ENCODE measurements around the gene NUP93.
"Not testable (repeated sequence)": the region's sequence is repeated elsewhere in the genome, so short reads cannot be mapped to it uniquely, and the experiment has no call there.

NUP93 gene

DNA sequence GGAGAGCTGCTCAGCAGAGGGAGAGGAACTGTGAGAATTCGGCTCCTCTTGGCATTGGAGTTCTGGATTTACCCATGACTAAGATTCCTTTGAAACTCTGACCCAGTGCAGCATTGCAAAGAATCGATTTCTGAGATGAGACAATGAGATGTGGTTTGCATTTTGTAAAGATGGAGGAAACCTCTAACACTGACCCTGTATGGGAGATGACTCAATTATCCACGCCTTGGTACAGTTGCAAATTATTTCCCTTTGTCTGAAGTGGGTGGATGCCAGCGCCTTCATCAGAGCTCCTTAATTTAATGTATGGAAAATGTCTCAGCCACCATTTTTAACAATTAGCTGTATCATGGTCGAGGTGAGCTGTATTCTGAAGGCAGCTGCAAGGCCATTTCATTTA, 53.4 kb downstream of the NUP93 start:
- DNase-seq, result no peak

DNA sequence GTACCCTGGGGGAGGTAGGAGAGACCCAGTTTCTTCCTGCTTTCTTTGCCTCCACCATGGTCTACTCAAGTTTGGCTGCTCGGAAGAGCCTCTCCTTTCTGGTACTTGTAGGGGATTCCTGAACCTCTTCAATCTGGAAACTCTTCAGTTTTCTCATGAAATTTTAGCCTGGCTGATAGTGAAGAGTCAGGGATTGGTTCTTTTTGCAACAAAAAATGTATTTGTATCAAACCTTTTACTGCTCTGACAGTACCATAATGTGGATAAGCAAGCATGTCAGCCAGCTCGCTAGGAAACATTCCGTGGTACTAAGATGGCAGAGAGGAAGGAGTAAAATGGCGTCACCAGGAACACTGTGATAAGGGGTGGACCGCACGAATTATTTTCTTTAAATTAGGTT, 55.4 kb downstream of the NUP93 start:
- DNase-seq, result no peak

DNA sequence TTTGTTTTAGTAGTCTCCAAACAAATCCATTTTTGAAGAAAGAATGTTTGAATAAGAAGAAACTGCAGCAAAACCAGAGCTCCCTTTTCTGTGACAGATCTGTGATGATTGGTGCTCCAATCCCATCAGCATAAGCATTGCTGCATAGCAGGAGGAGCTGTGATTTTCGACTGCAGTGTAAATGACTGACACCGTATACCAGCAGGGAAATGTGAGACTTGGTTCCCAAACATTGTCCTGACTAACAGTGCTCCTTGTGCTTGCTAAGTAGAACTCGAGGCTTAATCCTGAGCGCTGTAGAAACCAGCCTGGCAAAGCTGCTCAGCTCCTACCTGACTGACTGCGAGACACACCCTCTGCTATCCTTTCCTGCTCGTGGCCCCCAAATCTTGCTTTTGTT, 57.2 kb downstream of the NUP93 start:
- DNase-seq, result no peak

DNA sequence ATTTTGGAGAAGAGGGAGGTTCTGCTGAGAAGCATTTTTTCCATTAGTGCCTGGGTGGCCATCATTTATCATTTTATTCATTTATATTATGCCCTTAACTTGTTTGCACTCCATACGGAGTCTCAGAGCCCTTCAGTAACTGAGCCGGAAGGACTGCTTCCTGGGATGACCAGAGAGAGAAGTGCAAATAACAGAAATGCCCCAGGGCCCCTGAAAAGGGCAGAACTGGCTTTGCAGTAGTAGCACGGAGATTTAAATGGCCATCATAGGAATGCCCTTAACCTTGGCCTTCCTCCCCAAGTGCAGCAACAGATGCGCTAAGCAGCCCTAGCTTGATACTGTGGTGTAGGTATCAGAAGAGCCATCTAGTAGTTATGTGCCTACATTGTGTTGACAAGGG, 58.5 kb downstream of the NUP93 start:
- DNase-seq, result no peak

DNA sequence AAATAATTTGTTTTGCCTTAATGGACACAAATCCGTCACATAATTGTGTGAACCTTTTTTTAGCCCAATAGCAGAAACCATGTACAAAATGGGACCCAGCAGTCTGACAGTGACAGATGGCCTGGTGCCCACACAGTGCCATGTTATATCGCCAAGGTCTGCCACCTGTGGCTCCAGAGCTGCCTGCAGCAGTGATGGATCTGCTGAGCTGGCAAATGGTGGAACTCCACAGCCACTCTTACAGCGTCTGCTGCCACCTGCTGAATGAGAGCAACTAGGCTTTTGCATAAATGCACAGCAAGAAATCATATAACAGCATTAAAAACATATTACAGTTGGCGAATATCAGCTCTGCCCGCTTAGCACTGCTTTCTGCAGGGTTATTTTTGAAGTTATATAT, 59.4 kb downstream of the NUP93 start:
- DNase-seq, result no peak

DNA sequence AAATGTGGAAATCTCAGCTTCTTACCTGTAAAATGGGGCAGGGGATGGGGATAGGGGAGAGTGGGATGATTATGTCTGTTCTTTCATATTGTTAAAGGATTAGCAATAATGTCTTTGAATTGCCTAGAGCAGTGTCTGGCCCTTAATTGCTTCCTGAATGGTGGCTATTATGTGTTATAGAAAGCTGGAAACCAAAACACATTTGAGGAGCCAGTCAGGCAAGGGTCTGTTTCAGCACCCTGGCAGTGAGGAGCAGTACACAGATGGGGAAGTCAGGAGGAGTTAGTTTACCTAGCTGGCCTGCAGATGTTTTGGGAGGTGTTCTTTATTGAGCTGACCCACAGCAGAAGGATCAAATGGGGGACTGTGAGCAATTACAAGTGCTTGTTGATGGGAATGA, 63.0 kb downstream of the NUP93 start:
- peak; percentile 46 for DNase-seq

DNA sequence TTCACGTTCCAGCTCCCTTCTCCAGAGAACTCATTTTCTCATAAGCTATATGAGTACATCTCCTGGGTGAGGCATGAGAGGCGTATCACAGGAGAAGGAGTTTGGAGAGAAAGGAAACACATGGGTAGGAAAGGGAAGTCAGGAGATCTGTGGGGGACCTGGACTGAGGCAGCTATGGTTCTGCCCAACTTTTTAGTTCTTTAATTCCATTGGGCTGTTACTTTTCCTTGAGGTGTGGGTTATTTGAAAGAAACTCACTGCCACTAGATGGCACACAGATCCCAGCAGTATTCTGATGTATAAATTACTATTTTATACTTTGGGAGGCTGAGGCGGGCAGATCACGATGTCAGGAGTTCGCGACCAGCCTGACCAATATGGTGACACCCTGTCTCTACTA, 63.6 kb downstream of the NUP93 start:
- no peak for DNase-seq

DNA sequence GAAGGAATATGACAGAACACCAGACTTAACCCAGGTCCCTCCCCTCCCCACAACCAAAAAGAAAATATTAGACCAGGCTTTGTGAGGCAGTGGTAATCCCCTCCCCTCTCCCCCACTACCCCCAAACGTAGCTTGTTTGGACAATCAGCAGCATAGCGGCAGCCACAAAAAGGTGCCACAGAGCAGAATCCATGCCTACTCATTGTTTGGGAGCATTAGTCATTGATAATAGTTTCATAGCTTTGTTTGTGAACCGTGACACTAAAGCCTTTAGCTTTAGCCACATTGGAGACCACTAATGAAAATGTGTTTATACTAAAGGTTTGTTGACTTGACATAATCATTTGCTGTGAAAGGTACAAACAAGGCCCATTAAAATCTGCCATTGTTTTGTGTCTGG, 65.1 kb downstream of the NUP93 start:
- DNase-seq, result no peak

DNA sequence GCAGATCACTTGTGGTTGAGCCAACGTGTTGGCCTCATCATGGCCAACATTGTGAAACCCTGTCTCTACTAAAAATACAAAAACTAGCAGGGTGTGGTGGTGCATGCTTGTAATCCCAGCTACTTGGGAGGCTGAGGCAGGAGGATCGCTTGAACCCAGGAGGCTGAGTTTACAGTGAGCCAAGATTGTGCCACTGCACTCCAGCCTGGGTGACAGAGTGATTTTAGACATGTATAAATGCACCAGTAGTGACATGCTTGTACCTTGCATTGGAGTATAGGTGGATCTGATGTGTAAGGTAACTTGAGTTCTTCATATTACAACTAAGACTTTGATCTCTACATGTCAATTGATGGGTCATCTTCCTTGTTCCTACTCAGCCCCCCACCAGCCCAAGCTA, 67.1 kb downstream of the NUP93 start:
- DNase-seq, result not testable (repeated sequence)

DNA sequence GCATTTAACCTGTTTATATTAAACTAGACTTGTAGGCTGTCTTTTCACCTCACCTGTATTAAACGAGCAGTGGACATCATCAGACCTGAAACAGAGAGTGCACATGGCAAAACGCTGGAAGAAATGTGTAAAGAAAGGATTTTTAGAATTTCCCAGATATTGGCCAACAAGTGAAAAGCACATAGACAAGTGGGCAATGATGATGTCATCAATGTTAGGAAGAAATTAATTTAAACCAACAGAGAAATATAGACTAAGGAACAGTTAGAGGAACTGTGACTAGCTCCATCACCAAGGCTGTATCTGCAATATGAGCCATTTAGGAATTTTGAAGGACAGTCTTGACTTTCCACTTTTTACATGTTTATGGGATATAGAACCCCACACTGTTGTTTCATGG, 67.9 kb downstream of the NUP93 start:
- DNase-seq, result no peak

DNA sequence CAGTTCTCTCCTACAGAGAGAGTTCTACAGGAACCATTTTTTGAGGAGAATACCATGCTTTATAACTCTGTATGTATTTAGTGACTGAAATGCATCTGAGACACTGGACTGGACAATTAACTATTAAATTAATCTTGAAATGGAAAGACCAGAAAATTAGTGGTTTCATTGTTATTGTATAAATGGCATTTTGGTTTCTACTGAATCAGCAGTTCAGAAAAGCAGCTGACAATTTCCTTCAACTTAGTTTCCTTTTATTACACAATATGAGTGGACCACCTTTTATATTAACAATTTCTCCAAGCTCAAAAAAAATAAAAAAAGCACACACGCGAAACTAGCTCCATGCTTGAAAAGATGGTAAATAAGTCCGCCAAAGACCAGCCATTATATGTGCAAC, 69.0 kb downstream of the NUP93 start:
- DNase-seq, result no peak

DNA sequence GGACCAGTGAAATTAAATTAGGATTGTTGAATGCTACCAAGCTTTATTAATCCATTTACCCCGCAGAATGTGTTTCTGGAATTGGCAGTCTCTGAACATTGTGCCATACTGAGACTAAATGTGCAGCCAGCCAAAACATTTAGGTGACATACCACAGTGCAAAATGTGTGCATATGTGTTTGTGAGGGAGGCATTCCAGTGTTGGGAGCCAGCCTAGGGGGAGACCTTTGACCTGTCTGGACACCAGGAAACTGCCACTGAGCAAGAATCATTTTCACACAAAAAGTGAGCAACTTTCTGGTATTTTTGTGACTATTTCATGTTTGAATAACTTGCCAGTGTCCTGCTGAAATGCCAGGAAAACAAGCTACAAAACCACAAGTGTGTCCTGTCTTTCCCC, 70.4 kb downstream of the NUP93 start:
- no peak for DNase-seq

DNA sequence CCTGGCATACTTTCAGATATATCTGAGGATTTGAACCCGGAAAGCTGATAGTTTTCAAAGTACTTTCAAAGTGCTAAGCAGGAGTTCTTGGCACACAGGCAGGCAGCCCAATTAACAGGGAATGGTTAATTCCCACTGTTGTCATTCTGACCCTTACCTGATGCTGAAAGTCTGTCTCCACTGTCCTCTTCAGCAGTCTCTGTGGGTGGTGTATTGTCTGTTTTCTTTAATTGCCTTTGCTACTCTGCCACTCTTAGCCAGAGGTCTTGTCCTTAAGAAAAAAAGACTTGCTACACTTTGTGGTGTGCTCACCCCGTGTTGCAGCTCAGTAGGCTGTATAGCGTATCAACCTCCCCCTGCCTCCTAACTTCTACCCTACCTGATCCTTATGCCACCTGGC, 71.8 kb downstream of the NUP93 start:
- no peak for DNase-seq

DNA sequence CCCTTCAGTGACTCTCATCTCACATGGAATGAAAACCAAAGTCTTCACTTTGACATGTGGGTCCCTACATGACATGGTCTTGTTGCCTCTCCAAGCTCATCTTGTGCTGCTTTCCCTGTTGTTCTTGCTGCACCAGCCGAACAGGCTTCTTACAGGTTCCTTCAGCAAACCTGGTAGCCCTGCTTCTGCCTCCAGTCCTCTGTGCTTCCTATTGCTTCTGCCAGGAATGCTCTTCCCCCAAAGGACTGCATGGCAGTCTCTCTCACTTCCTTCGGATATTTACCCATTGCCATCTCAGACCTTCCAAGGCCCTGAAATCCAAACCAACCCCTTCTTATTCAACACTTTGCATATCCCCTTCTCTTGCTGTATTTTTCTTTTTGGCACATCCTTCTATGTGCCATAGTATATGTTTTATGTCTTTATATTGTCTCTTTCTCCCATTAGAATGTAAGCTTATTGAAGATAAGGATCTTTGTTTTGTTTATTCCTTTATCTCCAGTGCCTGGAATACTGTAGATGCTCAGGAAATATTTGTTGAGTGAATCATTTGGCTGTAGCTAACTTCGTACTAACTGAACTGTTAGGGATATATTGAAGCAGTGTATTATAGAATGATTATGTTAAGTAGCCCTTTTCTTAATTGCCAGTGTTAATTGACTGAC, 77.2 kb downstream of the NUP93 start:
- no peak for DNase-seq

DNA sequence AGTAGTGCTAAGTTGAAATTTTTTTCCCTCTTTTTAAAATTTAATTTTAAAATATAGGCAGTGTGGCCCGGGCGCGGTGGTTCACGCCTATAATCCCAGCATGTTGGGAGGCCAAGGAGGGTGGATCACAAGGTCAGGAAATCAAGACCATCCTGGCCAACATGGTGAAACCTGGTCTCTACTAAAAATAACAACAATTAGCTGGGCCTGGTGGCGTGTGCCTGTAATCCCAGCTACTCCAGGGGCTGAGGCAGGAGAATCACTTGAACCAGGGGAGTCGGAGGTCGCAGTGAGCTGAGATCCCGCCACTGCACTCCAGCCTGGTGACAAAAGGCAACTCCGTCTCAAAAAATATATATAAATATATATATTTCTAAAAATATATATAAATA, 77.7 kb downstream of the NUP93 start:
- not testable (repeated sequence) for DNase-seq

DNA sequence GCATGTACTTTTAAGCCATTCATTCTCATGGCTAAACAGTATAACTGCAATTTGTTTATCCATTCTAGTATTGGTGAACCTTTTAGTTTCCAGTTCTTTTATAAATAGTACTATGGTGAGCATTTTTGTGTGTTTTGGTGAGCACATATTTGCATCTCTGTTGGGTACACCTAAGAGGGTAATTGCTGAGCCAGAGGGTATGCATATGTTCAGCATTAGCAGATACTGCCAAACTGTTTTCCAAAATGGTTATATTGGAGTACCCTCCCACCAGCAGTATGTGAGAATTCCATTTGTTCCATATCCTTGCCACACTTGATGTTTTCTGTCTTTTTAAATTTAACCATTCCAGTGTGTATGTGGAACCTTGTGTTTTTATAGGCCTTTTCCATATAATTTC, 81.0 kb downstream of the NUP93 start:
- no peak for DNase-seq

DNA sequence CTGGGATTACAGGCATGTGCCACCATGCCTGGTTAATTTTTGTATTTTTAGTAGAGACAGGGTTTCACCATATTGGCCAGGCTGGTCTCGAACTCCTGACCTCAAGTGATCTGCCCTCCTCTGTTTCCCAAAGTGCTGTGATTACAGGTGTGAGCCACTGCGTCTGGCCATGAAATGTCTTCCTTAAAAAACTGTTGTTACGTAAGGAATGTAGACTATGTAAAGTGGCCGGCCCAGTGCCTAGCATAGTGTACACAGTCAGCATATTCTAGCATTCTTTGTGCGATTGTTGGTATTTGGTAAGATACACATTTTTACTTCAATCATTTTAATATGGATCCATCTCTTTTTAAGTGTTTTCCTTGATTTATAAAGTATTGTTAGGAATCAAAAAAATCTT, 81.7 kb downstream of the NUP93 start:
- DNase-seq, result not testable (repeated sequence)

DNA sequence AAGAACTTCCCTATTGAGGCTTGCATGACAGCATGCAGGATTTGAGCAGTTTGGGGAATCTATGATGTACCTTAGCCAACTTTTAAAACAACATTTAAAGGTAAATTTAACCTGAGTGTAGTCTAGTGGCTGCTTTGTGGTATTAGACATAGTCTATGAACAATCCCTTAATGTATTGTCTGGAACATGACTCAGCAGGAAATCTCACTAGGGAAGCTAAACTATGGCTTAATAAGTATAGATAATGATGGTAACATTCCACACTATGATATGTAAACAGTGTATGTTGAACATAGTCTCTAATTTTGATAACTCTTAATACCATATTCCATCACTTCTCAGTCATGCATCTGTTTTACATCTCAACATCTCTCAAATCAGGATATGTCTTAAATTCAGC, 83.0 kb downstream of the NUP93 start:
- DNase-seq, result no peak

DNA sequence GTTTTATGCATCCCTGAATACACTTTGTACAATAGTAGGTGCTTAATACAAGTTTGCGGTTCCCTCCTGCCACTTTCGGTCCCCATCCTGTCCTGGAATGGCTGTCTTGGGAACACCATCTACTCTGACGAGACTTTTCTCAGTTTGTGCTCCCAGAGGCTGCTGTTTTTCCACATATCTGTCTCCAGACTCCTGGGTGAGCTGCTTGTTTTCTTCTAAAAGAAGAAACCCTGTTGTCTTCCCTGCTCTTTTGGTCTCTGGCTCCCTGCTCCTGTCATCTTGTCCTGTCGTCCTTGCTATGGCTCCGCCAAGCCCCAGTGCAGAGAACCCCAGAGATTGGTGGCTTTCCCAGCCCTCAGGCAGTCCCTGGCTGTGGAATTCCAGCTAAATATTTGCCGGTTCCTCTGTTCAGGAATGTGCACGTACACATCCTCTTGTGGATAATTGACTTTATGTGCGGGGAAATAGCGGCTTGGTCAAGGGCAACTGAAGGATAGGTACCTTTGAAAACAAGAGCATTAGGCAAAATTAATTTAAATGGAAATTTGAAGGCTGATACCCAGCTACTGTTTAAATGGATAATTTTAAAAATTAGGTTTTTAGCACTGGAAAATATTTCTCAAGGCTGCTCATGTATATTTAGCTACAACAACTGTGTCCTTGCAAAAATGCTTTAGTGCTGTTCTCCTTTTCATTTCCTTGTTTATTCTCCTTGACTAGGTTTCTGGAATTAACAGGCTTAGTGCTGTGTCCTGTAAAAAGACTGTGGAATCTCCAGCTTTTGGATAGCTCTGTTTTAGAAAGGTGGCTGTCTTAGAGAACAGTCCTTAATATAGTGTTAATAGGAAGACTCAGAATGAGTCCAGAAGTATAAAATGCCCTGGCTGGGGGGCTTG, 84.9 kb downstream of the NUP93 start:
- no peak for DNase-seq

DNA sequence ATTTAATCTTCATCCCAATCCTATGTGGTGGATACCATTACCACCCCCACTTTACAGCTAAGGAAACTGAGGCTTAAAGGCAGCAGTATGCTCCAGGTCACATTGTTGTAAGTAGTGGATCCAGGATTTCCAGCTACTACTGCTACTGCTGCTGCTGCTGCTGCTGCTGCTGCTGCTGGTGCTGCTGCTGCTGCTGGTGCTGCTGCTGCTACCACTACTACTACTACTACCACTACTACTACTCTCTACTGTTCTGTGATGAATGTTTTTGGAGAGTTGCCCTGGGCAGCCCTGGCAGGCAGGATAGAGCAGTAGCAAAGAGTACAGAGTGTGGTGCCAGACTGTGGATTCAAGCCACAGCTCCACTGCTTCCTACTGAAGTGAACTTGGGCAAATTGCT, 85.8 kb downstream of the NUP93 start:
- DNase-seq, result no peak

DNA sequence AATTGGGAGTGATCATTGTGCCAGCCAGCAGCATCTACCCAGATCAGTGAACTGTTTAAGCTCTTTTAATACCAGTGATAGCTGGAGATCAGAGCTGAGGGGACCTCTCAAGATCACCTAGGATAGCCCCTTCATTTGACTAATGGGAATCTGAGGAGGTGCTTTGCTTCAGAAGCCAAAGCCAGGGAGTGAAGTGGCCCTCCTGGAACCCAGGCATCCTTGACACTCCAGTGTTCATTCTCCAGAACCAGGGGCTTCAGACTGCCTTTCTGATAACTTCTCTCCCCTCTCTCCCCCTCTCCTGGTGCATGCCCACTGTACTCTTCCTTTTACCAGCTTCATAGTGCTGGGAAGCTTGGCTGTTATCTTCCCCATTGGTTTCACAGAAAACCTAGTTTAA, 87.1 kb downstream of the NUP93 start:
- DNase-seq, result no peak

DNA sequence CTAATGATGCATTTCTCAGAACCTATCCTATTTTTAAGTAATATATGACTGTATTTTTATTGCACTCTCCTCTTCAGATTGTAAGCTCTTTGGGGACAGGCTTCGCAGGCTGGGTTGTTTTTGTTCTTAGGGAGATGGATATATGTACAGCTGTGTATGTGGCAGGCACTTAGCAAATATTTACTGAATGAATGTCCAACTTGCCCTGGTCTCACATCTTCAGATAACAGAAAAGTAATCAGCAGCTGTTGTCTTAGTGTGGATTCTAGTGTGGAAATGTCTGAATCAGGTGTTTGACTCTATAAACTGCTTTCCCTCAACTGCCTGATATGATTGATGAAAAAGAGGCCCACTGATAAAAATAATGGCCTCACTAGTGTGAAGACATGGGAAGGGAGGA, 88.0 kb downstream of the NUP93 start:
- DNase-seq, result no peak

DNA sequence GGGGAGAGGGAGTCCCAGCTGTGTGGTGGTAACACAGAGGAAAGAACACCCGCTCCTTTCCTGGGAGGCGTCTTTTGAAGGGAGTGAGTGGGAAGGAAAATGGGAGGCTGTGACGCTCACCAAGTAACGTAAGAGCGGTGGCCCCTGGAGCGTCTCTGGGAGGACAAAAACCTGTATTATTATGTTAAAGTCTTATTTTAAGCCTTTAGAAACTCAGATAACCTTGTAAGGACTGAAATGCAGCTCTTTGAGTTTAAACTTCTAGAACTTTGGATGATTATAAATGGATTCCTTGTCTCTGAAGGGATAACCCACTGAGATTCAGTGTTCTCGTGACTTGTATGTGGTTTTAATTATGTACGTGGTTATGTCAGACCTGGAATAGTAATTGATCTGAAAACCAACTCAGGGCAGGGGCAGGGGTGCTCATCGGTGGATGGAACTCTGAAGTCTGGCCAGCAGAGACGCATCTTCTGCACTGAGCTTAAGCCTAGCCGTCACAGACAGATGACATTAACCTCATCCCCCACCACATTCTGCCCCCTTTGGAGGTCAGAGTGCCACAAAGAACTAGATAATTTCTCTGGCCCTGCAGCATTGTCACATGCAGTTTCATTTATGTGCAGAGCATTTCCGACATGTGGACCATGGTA, 93.3 kb downstream of the NUP93 start:
- no peak for DNase-seq

DNA sequence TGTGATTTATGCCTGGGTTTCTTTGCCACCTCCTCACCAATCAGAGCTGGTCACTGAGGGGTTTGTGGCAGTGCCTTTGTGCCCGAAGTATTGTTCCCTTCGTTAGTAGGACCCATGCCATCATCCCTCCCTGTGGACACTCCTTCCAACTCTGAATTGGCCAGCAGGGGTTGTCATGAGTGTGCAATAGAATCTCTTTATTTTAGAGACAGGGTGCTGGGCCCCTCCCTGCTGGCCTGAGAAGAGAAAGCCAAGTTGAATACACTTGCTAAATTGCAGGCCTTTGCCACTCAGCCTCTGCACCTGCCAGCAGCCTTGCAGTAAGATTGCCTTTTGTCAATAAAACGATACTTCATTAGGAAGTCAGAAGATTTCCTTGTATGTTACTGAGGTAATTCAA, 94.4 kb downstream of the NUP93 start:
- no peak for DNase-seq
